Muscle layer of duodenum (tissue), 2 donors: ENCODE results near the gene WDR33.
"Not testable (repeated sequence)": the region's sequence is repeated elsewhere in the genome, so short reads cannot be mapped to it uniquely, and the experiment has no call there.

Experiments
- H3K27ac ChIP-seq: one replicate; pipeline ENCODE4 v1.7.0; 2013; ENCODE audit warnings: mild to moderate bottlenecking, low read length
- H3K27me3 ChIP-seq: one replicate; pipeline ENCODE4 v1.7.0; 2013; ENCODE audit warnings: low read depth, mild to moderate bottlenecking, control low read depth, low read length
- H3K36me3 ChIP-seq, 2 donors: one replicate each; pipeline ENCODE4 v1.7.0; 2013; ENCODE audit warnings: low read length in 2 of 2, control low read depth in 1 of 2, mild to moderate bottlenecking in 1 of 2; ENCODE audit not compliant: insufficient read depth in 2 of 2, control insufficient read depth in 1 of 2
- H3K4me1 ChIP-seq, 2 donors: one replicate each; pipeline ENCODE4 v1.7.0; 2013; ENCODE audit warnings: low read length in 2 of 2, mild to moderate bottlenecking in 2 of 2, control low read depth in 1 of 2, moderate library complexity in 1 of 2; ENCODE audit not compliant: insufficient read depth in 2 of 2, control insufficient read depth in 1 of 2
- H3K4me3 ChIP-seq, 2 donors: one replicate each; pipeline ENCODE4 v1.7.0; 2013; ENCODE audit warnings: low read length in 2 of 2, low read depth in 1 of 2, mild to moderate bottlenecking in 1 of 2
- H3K9me3 ChIP-seq, 2 donors: one replicate each; pipeline ENCODE4 v1.7.0; 2013; ENCODE audit warnings: low read length in 2 of 2, control low read depth in 1 of 2, mild to moderate bottlenecking in 1 of 2; ENCODE audit not compliant: control insufficient read depth in 1 of 2
- donor health status: healthy.

Gene WDR33

DNA sequence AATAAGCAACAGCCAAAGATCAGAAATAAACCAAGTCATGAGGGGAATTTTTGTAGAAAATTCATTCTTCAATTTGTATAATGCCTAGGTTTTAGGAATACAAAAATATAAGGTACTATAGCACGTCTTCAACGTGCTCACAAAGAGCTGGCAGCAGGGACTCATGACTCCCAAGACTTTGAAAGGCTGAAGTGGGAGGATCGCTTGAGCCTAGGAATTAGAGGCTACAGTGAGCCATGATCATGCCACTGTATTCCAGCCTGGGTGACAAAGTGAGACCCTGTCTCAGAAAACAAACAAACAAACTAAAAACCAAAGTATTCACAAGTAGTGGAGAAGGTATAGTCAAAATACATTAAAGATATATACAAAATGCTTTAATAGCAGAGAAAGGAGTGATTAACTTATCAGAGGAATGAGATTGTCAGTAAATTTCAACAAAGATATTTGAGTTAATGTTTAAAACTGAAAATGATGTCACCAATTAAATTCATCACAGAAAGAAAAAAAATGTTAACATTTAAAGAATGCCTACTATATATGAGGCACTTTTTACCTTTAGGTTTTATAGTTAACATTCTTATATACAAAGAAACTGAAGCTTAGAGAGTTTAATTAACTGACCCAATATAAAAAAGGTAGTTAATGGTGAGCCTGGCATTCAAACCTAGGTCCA, 3.2 kb downstream of the WDR33 start:
- Histone ChIP-seq H3K27me3 (no peaks in the 10 kb centered on the region), H3K4me1 (peaks cover 4 to 31% of the 10 kb centered on the region in 2 donors), H3K4me3 (no peak overlapping the region), H3K27ac (no peak overlapping the region), H3K36me3 (no peaks in the 10 kb centered on the region), H3K9me3 (no peaks in the 10 kb centered on the region)

DNA sequence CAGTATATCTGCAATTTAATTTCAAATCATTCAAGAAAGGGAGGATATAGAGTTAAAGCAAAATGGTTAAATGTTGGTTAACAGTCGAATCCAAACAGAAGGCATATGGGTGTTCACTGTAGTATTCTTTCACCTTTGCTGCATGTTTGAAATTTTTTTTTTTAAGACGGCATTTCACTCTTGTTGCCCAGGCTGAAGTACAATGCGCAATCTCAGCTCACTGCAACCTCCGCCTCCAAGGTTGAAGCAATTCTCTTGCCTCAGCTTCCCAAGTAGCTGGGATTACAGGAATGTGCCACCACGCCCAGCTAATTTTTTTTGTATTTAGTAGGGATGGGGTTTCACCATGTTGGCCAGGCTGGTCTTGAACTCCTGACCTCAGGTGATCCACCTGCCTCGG, 4.1 kb downstream of the WDR33 start:
- not testable (repeated sequence) for H3K27me3 ChIP-seq, H3K9me3 ChIP-seq, H3K36me3 ChIP-seq, H3K4me3 ChIP-seq, H3K27ac ChIP-seq
- peaks cover 4 to 31% of the 10 kb centered on the region in 2 donors for H3K4me1 ChIP-seq

DNA sequence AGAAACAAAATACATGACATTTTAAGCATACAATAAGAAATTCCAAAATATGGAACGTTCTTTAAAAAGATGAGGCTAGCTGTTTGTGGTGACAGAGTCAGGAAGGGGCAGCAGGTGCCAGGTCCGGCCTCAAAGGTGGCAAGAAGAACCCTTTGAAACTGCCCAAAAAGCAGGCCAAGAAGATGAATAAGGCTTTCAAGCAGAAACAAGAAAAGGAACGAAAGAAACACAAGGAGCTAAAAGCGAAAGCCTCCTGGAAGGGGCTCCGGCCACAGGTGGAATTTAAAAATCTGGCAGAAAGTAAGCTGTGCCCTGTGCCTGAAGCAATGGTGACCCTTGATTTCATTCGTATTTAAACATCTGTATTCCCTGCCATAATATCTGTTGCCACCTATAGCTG, 5.5 kb downstream of the WDR33 start:
- no peaks in the 10 kb centered on the region for H3K9me3 ChIP-seq
- H3K4me3 ChIP-seq = no peak overlapping the region
- no peaks in the 10 kb centered on the region for H3K27me3 ChIP-seq
- H3K27ac ChIP-seq = no peak overlapping the region
- no peaks in the 10 kb centered on the region for H3K36me3 ChIP-seq
- H3K4me1 ChIP-seq = peaks cover 4 to 31% of the 10 kb centered on the region in 2 donors

DNA sequence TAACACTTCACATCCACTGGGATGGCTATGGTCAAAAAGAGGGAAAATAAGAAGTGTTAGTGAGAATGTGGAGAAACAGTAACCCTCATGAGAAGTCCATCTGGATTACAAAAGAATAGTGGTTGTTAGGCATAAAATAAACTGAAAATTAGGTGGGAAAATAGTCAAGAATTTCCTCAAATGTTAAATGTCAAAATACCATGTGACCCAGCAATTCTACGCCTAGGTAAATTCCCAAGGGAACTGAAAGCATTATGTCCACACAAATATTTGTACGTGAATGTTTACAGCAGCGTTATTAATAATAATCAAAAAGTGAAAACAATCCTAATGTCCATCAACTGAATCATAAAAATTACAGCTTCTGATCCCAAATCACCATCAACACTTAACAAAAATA, 11.0 kb downstream of the WDR33 start:
- Histone ChIP-seq H3K27me3 (no peaks in the 10 kb centered on the region), H3K27ac (no peak overlapping the region), H3K4me3 (no peak overlapping the region), H3K36me3 (no peaks in the 10 kb centered on the region), H3K9me3 (no peaks in the 10 kb centered on the region), H3K4me1 (peaks cover 0 to 3% of the 10 kb centered on the region in 2 donors)

DNA sequence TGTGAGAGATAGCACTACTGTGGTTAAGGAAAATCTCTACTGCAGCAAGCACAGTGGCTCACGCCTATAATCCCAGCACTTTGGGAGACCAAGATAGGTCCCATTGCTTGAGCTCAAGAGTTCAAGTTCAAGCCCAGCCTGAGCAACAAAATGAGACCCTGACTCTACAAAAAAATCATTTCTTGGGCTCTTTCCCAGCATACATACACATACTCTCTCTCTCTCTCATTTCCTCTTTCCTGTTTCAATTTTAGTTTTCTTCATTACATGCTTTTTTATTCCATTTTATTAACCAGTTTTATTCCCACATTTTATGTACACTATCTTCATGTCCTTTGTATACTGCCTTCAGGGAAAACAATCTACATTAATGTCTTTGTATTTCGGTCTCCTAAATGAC, 14.6 kb downstream of the WDR33 start:
- Histone ChIP-seq H3K27ac (no peak overlapping the region), H3K9me3 (no peaks in the 10 kb centered on the region), H3K4me3 (no peak overlapping the region), H3K27me3 (no peaks in the 10 kb centered on the region), H3K4me1 (peaks cover 0 to 3% of the 10 kb centered on the region in 2 donors), H3K36me3 (no peaks in the 10 kb centered on the region)

DNA sequence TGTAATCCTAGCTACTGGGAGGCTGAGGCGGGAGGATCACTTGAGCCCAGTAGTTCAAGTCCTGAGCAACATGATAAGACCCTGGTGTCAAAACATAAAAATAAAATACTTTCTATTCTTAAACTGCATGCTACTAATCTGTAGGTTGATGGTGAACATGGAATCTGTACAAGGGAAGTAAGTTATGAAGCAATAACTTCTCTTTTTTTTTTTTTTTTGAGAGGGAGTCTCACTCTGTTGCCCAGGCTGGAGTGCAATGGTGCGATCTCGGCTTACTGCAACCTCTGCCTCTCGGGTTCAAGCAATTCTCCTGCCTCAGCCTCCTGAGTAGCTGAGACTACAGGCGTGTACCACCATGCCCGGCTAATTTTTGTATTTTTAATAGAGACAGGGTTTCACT, 16.1 kb downstream of the WDR33 start:
- H3K27me3 ChIP-seq, H3K9me3 ChIP-seq, H3K27ac ChIP-seq, H3K36me3 ChIP-seq, H3K4me3 ChIP-seq, H3K4me1 ChIP-seq: not testable (repeated sequence)

DNA sequence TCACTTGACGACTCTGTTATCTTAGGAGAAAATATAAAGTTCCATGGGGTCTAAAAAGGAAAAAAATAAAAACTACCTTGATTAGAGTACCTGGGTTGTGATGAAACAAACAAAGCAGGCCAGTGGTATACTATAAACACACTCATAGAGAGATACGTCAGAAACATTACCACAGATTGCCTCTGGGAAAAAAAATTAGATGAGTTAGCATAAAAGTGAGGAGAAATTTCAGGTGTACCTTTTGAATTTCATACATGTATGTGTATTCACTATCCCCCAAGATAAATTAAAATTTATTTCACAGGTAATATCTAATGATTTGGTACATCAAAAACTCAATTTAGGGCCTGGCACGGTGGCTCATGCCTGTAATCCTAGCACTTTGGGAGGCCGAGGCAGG, 18.2 kb downstream of the WDR33 start:
- Histone ChIP-seq H3K27me3 (no peaks in the 10 kb centered on the region), H3K4me1 (peaks cover 0 to 3% of the 10 kb centered on the region in 2 donors), H3K36me3 (no peaks in the 10 kb centered on the region), H3K4me3 (no peak overlapping the region), H3K9me3 (no peaks in the 10 kb centered on the region), H3K27ac (no peak overlapping the region)

DNA sequence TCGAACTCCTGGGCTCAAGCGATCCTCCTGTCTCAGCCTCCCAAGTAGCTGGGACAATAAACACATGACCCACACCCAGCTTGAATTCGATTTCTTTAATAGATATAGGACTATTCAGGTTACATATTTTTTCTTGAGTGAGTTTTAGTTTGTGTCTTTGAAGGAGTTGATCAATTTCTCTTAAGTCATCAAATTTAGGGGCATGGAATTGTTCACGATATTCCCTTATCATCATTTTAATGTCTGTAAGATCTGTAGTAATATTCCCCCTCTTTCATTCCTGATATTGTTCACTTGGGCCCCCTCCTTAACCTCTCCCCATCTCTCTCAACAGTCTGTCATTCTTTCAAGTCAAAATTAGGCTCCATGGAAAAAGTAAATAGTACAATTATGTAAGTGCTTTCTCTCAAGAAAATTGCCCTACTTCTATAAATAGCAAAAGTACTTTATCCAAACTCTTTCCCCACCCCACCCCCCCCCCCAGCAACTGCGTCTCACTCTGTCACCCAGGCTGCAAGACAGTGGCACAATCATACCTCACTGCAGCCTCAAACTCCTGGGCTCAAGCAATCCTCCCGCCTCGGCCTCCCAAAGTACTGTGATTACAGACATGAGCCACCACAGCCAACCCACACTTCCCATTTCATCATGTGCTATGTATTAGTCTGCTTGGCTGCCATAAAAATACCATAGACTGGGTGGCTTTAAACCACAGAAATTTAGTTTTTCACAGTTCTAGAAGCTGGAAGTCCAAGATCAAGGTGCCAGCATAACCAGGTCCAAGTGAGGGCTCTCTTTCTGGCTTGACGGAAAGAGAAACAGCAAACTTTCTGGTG, 20.1 kb downstream of the WDR33 start:
- Histone ChIP-seq H3K27me3 (no peaks in the 10 kb centered on the region), H3K9me3 (no peaks in the 10 kb centered on the region), H3K27ac (no peak overlapping the region), H3K36me3 (no peaks in the 10 kb centered on the region), H3K4me1 (no peaks in the 10 kb centered on the region), H3K4me3 (no peak overlapping the region)

DNA sequence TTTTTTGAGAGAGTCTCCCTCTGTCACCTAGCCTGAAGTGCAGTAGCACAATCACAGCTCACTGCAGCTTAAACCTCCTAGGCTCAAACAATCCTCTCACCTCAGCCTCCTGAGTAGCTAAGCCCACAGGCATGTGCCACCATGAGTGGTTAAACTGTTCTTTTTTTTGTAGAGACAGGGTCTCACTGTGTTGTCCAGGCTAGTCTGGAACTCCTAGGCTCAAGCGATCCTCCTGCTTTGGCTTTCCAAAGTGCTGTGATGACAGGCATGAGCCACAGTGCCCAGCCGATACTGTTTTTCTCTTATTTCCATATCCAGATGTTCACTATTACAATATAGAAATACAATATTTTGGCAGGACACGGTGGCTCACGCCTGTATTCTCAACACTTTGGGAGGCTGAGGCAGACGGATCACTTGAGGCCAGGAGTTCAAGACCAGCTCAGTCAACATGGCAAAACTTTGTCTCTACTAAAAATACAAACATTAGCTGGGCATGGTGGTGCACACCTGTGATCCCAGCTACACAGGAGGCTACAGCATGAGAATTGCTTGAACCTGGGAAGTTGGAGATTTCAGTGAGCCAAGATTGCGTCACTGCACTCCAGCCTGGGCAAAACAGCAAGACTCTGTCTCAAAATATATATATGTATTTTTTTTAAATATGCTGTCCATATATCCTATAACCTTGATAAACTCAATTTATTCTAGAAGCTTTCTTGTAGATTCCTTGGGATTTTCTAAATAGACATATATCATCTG, 24.7 kb downstream of the WDR33 start:
- Histone ChIP-seq H3K9me3 (no peaks in the 10 kb centered on the region), H3K4me3 (no peak overlapping the region), H3K4me1 (peaks cover 0 to 12% of the 10 kb centered on the region in 2 donors), H3K36me3 (no peaks in the 10 kb centered on the region), H3K27ac (no peak overlapping the region), H3K27me3 (no peaks in the 10 kb centered on the region)

DNA sequence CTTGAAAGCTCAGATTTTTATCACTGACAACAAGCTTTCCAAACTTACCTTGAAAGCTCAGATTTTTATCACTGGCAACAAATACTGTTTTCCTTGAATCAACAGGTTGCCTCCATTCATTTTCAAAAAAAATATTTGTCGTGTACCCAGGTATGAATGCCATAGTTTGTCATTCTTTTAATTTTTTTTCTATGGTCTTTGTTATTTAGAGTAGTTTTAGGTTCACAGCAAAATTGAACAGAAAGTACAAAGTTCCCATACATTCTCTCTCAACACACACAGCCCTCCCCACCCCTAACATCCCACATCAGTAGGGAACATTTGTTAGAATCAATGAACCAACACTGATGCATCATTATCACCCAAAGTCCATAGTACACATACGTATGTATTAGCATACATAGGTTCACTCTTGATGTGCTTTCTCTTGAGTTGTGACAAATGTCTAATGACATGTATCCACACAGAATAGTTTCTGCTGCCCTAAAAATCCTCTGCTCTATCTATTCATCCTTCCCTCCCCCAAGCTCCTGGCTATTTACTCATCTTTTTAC, 25.9 kb downstream of the WDR33 start:
- no peaks in the 10 kb centered on the region for H3K27me3 ChIP-seq
- no peaks in the 10 kb centered on the region for H3K9me3 ChIP-seq
- H3K4me3 ChIP-seq = no peak overlapping the region
- H3K36me3 ChIP-seq = no peaks in the 10 kb centered on the region
- H3K4me1 ChIP-seq = peaks cover 0 to 12% of the 10 kb centered on the region in 2 donors
- H3K27ac ChIP-seq = no peak overlapping the region

DNA sequence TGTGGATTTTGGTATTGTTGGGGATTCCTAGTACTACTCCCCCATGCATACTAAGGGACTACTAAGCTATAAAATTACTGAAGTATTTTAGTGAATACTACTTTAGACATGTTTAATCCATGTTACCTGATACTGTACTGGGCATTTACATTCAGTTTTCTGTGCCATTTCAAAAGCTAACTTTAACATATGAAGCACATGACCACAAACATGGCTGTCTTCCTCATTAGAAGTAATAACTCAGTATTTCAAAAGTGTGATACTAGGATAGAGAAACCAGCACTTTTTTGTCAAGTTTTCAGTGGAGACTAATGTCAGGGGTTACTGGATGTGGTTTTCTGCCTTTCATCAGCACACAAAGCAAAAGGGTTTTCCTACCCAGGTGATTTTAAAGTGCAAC, 27.9 kb downstream of the WDR33 start:
- H3K4me1 ChIP-seq = peaks cover 0 to 12% of the 10 kb centered on the region in 2 donors
- no peaks in the 10 kb centered on the region for H3K9me3 ChIP-seq
- no peaks in the 10 kb centered on the region for H3K36me3 ChIP-seq
- H3K4me3 ChIP-seq = no peak overlapping the region
- no peaks in the 10 kb centered on the region for H3K27me3 ChIP-seq
- no peak overlapping the region for H3K27ac ChIP-seq
